B cell (primary cell): ENCODE data around the gene LRP4. TPM values are rescaled to one million over a fixed set of nuclear protein-coding genes. Genes with fewer than 3 reads are reported as not detected.

Experiments
- ATAC-seq: fragments of 200-7000 bp; cut with Tn5 transposase; one replicate; pipeline ENCODE4 v1.10.0; 2021; ENCODE audit warnings: low read depth, mild to moderate bottlenecking, moderate number of reproducible peaks, moderate library complexity
- CTCF ChIA-PET: fragments of 350-600 bp; sonication (Branson Sonifier 250); formaldehyde crosslinking; loops from one replicate; lab custom pipeline; 2021; ENCODE audit warnings: antibody characterized with exemption, inconsistent platforms; lab: Charles Lee
- POLR2A ChIA-PET: fragments of 350-600 bp; sonication (Branson Sonifier 250); formaldehyde crosslinking; loops from one replicate; lab custom pipeline; 2021; ENCODE audit warnings: antibody characterized with exemption; lab: Charles Lee
- DNase-seq: peaks from one replicate; pipeline ENCODE4 v3.0.0; 2013
- H2AFZ ChIP-seq: 2 replicates; pipeline ENCODE4 v1.6.1; 2012; ENCODE audit warnings: mild to moderate bottlenecking, low read depth, low read length; ENCODE audit not compliant: insufficient read depth, poor library complexity, severe bottlenecking
- H3K27ac ChIP-seq, 2 donors: 1 replicate in 1 of 2; 2 replicates in 1 of 2; pipeline ENCODE4 v1.5.1; 2012 to 2013; ENCODE audit warnings: low read length in 2 of 2, mild to moderate bottlenecking in 2 of 2, moderate library complexity in 1 of 2
- H3K27me3 ChIP-seq, 4 experiments: fragments of 200-600 bp in 1 of 4; sonication (generic) in 1 of 4; replicated peaks in 1 of 4; 1 replicate in 2 of 4; 2 replicates in 2 of 4; pipeline versions ENCODE4 v1.6.1 to v1.7.0; 2013 to 2016; ENCODE audit warnings: low read length in 3 of 4, mild to moderate bottlenecking in 2 of 4, mixed read lengths in 1 of 4, moderate library complexity in 1 of 4; ENCODE audit not compliant: insufficient read depth in 4 of 4, control insufficient read depth in 3 of 4; ENCODE audit errors: control extremely low read depth in 1 of 4
- H3K36me3 ChIP-seq, 2 experiments: replicated peaks in 1 of 2; 1 replicate in 1 of 2; 2 replicates in 1 of 2; pipeline versions ENCODE4 v1.6.1 to v1.7.1; 2013; ENCODE audit warnings: low read length in 1 of 2; ENCODE audit not compliant: insufficient read depth in 2 of 2, control insufficient read depth in 1 of 2; ENCODE audit errors: control extremely low read depth in 1 of 2, extremely low read depth in 1 of 2
- H3K4me1 ChIP-seq, 2 donors: fragments of 200-600 bp in 1 of 2; sonication (generic) in 1 of 2; 1 replicate in 1 of 2; 2 replicates in 1 of 2; pipeline versions ENCODE4 v1.5.1 to v1.6.1; 2013 to 2017; ENCODE audit warnings: low read length in 2 of 2; ENCODE audit not compliant: control insufficient read depth in 2 of 2, insufficient read depth in 2 of 2
- H3K4me2 ChIP-seq: replicated peaks from 2 replicates; pipeline ENCODE3; 2012; ENCODE audit warnings: mild to moderate bottlenecking, low read depth, low read length; ENCODE audit not compliant: poor library complexity, severe bottlenecking
- H3K4me3 ChIP-seq, 5 experiments: fragments of 200-600 bp in 1 of 5; sonication (generic) in 1 of 5; 1 replicate in 3 of 5; 2 replicates in 2 of 5; pipeline versions ENCODE4 v1.5.1 to v1.7.0; 2011 to 2016; ENCODE audit warnings: low read length in 4 of 5, mild to moderate bottlenecking in 4 of 5, low read depth in 2 of 5, control low read depth in 1 of 5, moderate library complexity in 1 of 5; ENCODE audit not compliant: insufficient read depth in 1 of 5; ENCODE audit errors: control extremely low read depth in 1 of 5, extremely low read depth in 1 of 5
- H3K79me2 ChIP-seq: fragments of 200-600 bp; sonication (generic); one replicate; pipeline ENCODE4 v1.6.0; 2016; ENCODE audit warnings: low read length; ENCODE audit not compliant: control insufficient read depth, insufficient read depth
- H3K9ac ChIP-seq: fragments of 200-600 bp; sonication (generic); 2 replicates; pipeline ENCODE4 v1.6.1; 2017; ENCODE audit warnings: mild to moderate bottlenecking, low read length, moderate library complexity
- H3K9me3 ChIP-seq, 3 donors: one replicate each; pipeline versions ENCODE4 v1.6.1 to v1.7.1; 2013; ENCODE audit warnings: low read length in 2 of 3; ENCODE audit not compliant: control insufficient read depth in 2 of 3, insufficient read depth in 1 of 3; ENCODE audit errors: control extremely low read depth in 1 of 3
- H4K20me1 ChIP-seq: 2 replicates; pipeline ENCODE4 v1.6.0; 2012; ENCODE audit warnings: mild to moderate bottlenecking, low read length; ENCODE audit not compliant: insufficient read depth, control insufficient read depth, poor library complexity, severe bottlenecking
- H3K27ac Mint-ChIP-seq: one replicate; pipeline ENCODE4 v1.8.0; 2021; ENCODE audit warnings: mixed read lengths
- H3K27me3 Mint-ChIP-seq: one replicate; pipeline ENCODE4 v1.8.0; 2021; ENCODE audit warnings: mixed read lengths
- H3K4me1 Mint-ChIP-seq: one replicate; pipeline ENCODE4 v1.8.0; 2021; ENCODE audit warnings: mixed read lengths
- H3K4me3 Mint-ChIP-seq: one replicate; pipeline ENCODE4 v1.8.0; 2021; ENCODE audit warnings: mixed read lengths
- H3K9me3 Mint-ChIP-seq: one replicate; pipeline ENCODE4 v1.8.0; 2022; ENCODE audit warnings: mixed read lengths; ENCODE audit not compliant: insufficient read depth
- CTCF ChIP-seq: fragments of 200-600 bp; IDR thresholded peaks from one replicate; pipeline ENCODE4 v1.8.0; 2022; ENCODE audit warnings: antibody characterized with exemption, mild to moderate bottlenecking
- EZH2 ChIP-seq: IDR thresholded peaks from 2 replicates; pipeline ENCODE4 v1.6.1; 2012; ENCODE audit warnings: borderline replicate concordance, low read depth, mild to moderate bottlenecking, moderate library complexity, low read length; ENCODE audit not compliant: insufficient read depth, poor library complexity, severe bottlenecking
- WGBS: methylation state at CpG from one replicate; pipeline ENCODE4 v1.1.5; 2013; ENCODE audit warnings: missing lambda C conversion rate; ENCODE audit not compliant: insufficient coverage; 5-methylcytosine and 5-hydroxymethylcytosine counted together
- intact Hi-C: fragments of 100-400 bp; cut with micrococcal nuclease; formaldehyde crosslinking; loops from one replicate; pipeline ENCODE4 v1.10.0; 2022
- polyA plus RNA-seq: library from polyadenylated mRNA; depleted of rRNA; stranded (reverse); fragments of >200 nt; gene quantifications from 2 replicates; pipeline ENCODE4 v1.2.3, GENCODE V29; 2012
- total RNA-seq, 2 donors: library from RNA; stranded (reverse); fragments of 120-200 nt in 1 of 2; gene quantifications; 1 replicate in 1 of 2; 2 replicates in 1 of 2; pipeline versions ENCODE4 v1.2.3 to v1.2.4, GENCODE V29; 2013 to 2022

Gene LRP4
- total and polyA plus RNA-seq, 2 donors (not counting 1 experiment from before 2014, with no cell fraction given): not detected

GRCh38 chr11:46912526-46913150, 5.7 kb downstream of the LRP4 start:
- Histone ChIP-seq H3K9me3 (peaks cover 0 to 8% (median 0%) of the 10 kb centered on the region in 3 donors), H2AFZ (no peak overlapping the region), H3K79me2 (no peaks in the 10 kb centered on the region), H3K27me3 (peaks cover 0 to 51% (median 21%) of the 10 kb centered on the region in 4 experiments), H3K27ac (no peak overlapping the region), H3K4me2 (no peak overlapping the region), H3K36me3 (no peaks in the 10 kb centered on the region), H3K9ac (no peak overlapping the region), H3K4me3 (no peak overlapping the region), H3K4me1 (peaks cover 12 to 15% of the 10 kb centered on the region in 2 donors), H4K20me1 (no peaks in the 10 kb centered on the region)
- Mint-ChIP-seq H3K27me3 (peaks cover 43% of the 10 kb centered on the region), H3K9me3 (no peaks in the 10 kb centered on the region), H3K27ac (no peak overlapping the region), H3K4me3 (no peak overlapping the region), H3K4me1 (peaks cover 13% of the 10 kb centered on the region)
- intact Hi-C loops: no loop called here
- DNase-seq (no peak), ATAC-seq (no peak)
- WGBS: 50% methylated on average over 10 of the region's 13 CpGs
- CTCF ChIA-PET: interaction anchor here (1.1 kb wide), 1 partner anchor 19 kb away, joined by 3 read pairs; no protein-coding TSS in a partner anchor
- TF ChIP-seq EZH2: no peak
- no peak for TF ChIP-seq CTCF
- POLR2A ChIA-PET: no interaction called here

GRCh38 chr11:46907606-46908005, 10.7 kb downstream of the LRP4 start:
- no peak overlapping the region for H3K27ac ChIP-seq

More at GRCh38 chr11:46907606-46908005, 10.7 kb downstream of the LRP4 start:
- H3K9ac ChIP-seq: no peak overlapping the region
- 88% methylated on average over 1 of the region's 4 CpGs for WGBS
- POLR2A ChIA-PET: no interaction called here
- H2AFZ ChIP-seq: no peak overlapping the region
- H3K4me3 Mint-ChIP-seq: no peak overlapping the region
- no peaks in the 10 kb centered on the region for H3K4me1 ChIP-seq
- no peaks in the 10 kb centered on the region for H4K20me1 ChIP-seq
- no peak overlapping the region for H3K27ac Mint-ChIP-seq
- CTCF ChIA-PET: no interaction called here
- intact Hi-C loops: no loop called here
- no peak for ATAC-seq
- DNase-seq: no peak
- H3K27me3 Mint-ChIP-seq: peaks cover 18% of the 10 kb centered on the region
- H3K27me3 ChIP-seq: peaks cover 0 to 9% (median 3%) of the 10 kb centered on the region in 4 experiments
- H3K9me3 ChIP-seq: peaks cover 0 to under 1% (median 0%) of the 10 kb centered on the region in 3 donors
- H3K9me3 Mint-ChIP-seq: no peaks in the 10 kb centered on the region
- no peak overlapping the region for H3K4me3 ChIP-seq
- no peaks in the 10 kb centered on the region for H3K36me3 ChIP-seq
- H3K4me2 ChIP-seq: no peak overlapping the region
- H3K79me2 ChIP-seq: no peaks in the 10 kb centered on the region
- TF ChIP-seq EZH2 (no peak), CTCF (no peak)
- H3K4me1 Mint-ChIP-seq: no peaks in the 10 kb centered on the region
